ENCODE data around the gene RNU4-1. TPM values are rescaled to one million over a fixed set of nuclear protein-coding genes. Genes with fewer than 3 reads are reported as not detected.

The RNU4-1 gene
- total RNA-seq, 1 experiment from 2014 or later = 2,759 TPM

GRCh38 chr12:120328228-120328627 lies 35.2 kb upstream of the RNU4-1 start:
- intact Hi-C loops (cut with micrococcal nuclease; ENCODE audit: unreplicated experiment) = loop anchor here (5.0 kb wide), 1 partner anchor 319 kb away; no protein-coding TSS in a partner anchor
- CTCF ChIA-PET = no interaction called here
- H3K9me3 Mint-ChIP-seq (ENCODE audit: low read depth, unreplicated experiment) = no peaks in the 10 kb centered on the region
- no peak overlapping the region for H3K4me3 Mint-ChIP-seq (ENCODE audit: low read depth, unreplicated experiment)
- no peaks in the 10 kb centered on the region for H3K27me3 Mint-ChIP-seq (ENCODE audit: unreplicated experiment)
- H3K36me3 Mint-ChIP-seq (ENCODE audit: insufficient read depth, unreplicated experiment) = peaks cover 6% of the 10 kb centered on the region
- no TSS peak for BruUV-seq (replicated peaks)
- H3K27ac Mint-ChIP-seq (ENCODE audit: unreplicated experiment) = no peak overlapping the region
- no peak for TF ChIP-seq CTCF (IDR thresholded peaks at IDR 0.05; ENCODE audit: unreplicated experiment)
- DNase-seq = no peak
- H3K4me1 Mint-ChIP-seq (ENCODE audit: low read depth, unreplicated experiment) = no peaks in the 10 kb centered on the region

DNA sequence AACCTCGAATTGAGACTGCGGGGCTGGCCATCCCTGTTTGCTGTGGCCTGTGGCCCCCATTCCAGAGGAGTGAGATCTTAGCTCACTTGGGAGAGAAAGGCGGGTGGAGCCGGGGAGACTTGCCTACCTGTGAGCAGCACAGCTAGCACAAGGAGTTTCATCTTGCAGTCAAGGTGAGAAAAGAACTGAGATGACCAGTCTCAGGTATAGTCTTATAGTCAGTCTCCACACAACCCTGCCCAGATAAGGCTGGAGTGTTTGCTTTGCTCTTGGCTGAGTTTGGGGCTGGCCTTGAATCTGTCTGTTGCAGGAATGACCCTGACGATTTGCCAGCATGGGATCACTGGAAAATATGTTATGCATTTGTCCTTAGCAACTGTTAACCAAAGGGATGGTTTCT lies 34.6 kb upstream of the RNU4-1 start, which contains the start of gene PLA2G1B:
Gene PLA2G1B, minus strand, starts transcription at position 187 of the 400 bp plus-strand sequence. Its CDS starts 26 bp downstream, at position 161.
- DNase-seq = no peak
- Mint-ChIP-seq H3K4me3 (ENCODE audit: low read depth, unreplicated experiment) (no peak within 1 kb of the TSS), H3K27me3 (ENCODE audit: unreplicated experiment) (no peaks in the 10 kb centered on the region)

GRCh38 chr12:120324841-120325417 lies 31.9 kb upstream of the RNU4-1 start:
- DNase-seq = no peak
- H3K9me3 Mint-ChIP-seq (ENCODE audit: low read depth, unreplicated experiment) = no peaks in the 10 kb centered on the region
- no TSS peak for BruUV-seq (replicated peaks)
- no peaks in the 10 kb centered on the region for H3K27me3 Mint-ChIP-seq (ENCODE audit: unreplicated experiment)
- H3K4me1 Mint-ChIP-seq (ENCODE audit: low read depth, unreplicated experiment) = peaks cover 21% of the 10 kb centered on the region
- intact Hi-C loops (cut with micrococcal nuclease; ENCODE audit: unreplicated experiment) = loop anchor here (5.0 kb wide), 1 partner anchor 322 kb away; no protein-coding TSS in a partner anchor
- CTCF ChIA-PET = no interaction called here
- TF ChIP-seq CTCF (IDR thresholded peaks at IDR 0.05; ENCODE audit: unreplicated experiment) = no peak
- H3K36me3 Mint-ChIP-seq (ENCODE audit: insufficient read depth, unreplicated experiment) = peaks cover 6% of the 10 kb centered on the region
- no peak overlapping the region for H3K27ac Mint-ChIP-seq (ENCODE audit: unreplicated experiment)
- no peak overlapping the region for H3K4me3 Mint-ChIP-seq (ENCODE audit: low read depth, unreplicated experiment)

More for the DNA sequence above, 34.6 kb upstream of the RNU4-1 start, which contains the start of gene PLA2G1B:
- Mint-ChIP-seq H3K36me3 (ENCODE audit: insufficient read depth, unreplicated experiment) (peaks cover 6% of the 10 kb centered on the region), H3K4me1 (ENCODE audit: low read depth, unreplicated experiment) (no peaks in the 10 kb centered on the region), H3K27ac (ENCODE audit: unreplicated experiment) (no peak within 1 kb of the TSS), H3K9me3 (ENCODE audit: low read depth, unreplicated experiment) (no peaks in the 10 kb centered on the region)
- TF ChIP-seq CTCF (IDR thresholded peaks at IDR 0.05; ENCODE audit: unreplicated experiment) = no peak
- intact Hi-C loops (cut with micrococcal nuclease; ENCODE audit: unreplicated experiment) = loop anchor here (5.0 kb wide), 1 partner anchor 320 kb away; no protein-coding TSS in a partner anchor
- no TSS peak for BruUV-seq (replicated peaks)
- CTCF ChIA-PET = interaction anchor here (0.5 to 0.7 kb wide), 2 partner anchors 36 to 105 kb away, joined by 3 read pairs; partner anchors contain the start of gene RNU4-2

- Mint-ChIP-seq H3K9me3 (ENCODE audit: low read depth, unreplicated experiment) (no peaks in the 10 kb centered on the region), H3K4me1 (ENCODE audit: low read depth, unreplicated experiment) (peaks cover 21% of the 10 kb centered on the region), H3K4me3 (ENCODE audit: low read depth, unreplicated experiment) (no peak overlapping the region), H3K36me3 (ENCODE audit: insufficient read depth, unreplicated experiment) (peaks cover 6% of the 10 kb centered on the region), H3K27me3 (ENCODE audit: unreplicated experiment) (no peaks in the 10 kb centered on the region), H3K27ac (ENCODE audit: unreplicated experiment) (no peak overlapping the region)
- intact Hi-C loops (cut with micrococcal nuclease; ENCODE audit: unreplicated experiment) = no loop called here
- CTCF ChIA-PET = no interaction called here
- no TSS peak for BruUV-seq (replicated peaks)
- no peak for DNase-seq
- no peak for TF ChIP-seq CTCF (IDR thresholded peaks at IDR 0.05; ENCODE audit: unreplicated experiment)
Observed at GRCh38 chr12:120323772-120324171, 30.7 kb upstream of the RNU4-1 start.

All from Calu3 (cell line).